Caco-2 (cell line): Measurements from ENCODE around the gene DYNAP. TPM values are rescaled to one million over a fixed set of nuclear protein-coding genes. Genes with fewer than 3 reads are reported as not detected.

ENCODE experiments used
- BruUV-seq: library from RNA; stranded (reverse); fragments of 400-500 nt; replicated peaks from 2 replicates; lab custom pipeline; 2021; lab: Mats Ljungman, UMichigan
- CTCF ChIA-PET: fragments of 300-600 bp; sonication (Branson Sonifier 250); formaldehyde crosslinking; loops from one replicate; lab custom pipeline; 2022; ENCODE audit warnings: antibody characterized with exemption; lab: Charles Lee
- POLR2A ChIA-PET: fragments of 300-600 bp; sonication (Branson Sonifier 250); formaldehyde crosslinking; loops from one replicate; lab custom pipeline; 2022; ENCODE audit warnings: antibody characterized with exemption; lab: Charles Lee
- DNase-seq, 2 experiments: peaks; one replicate each; pipeline versions ENCODE4 v3.0.0 to v3.0.0-alpha.2; 2020 to 2022
- H3K27me3 ChIP-seq: replicated peaks from 2 replicates; pipeline ENCODE4 v1.6.0; 2011; ENCODE audit warnings: low read length; ENCODE audit not compliant: control insufficient read depth, insufficient read depth
- H3K36me3 ChIP-seq: 2 replicates; pipeline ENCODE4 v1.5.1; 2011; ENCODE audit warnings: low read length; ENCODE audit not compliant: control insufficient read depth, insufficient read depth
- H3K4me1 ChIP-seq: fragments of 250-450 bp; sonication (Bioruptor Pico); 2 replicates; pipeline ENCODE4 v1.5.1; 2020; ENCODE audit warnings: mild to moderate bottlenecking
- H3K4me3 ChIP-seq: 2 replicates; pipeline ENCODE4 v1.5.1; 2011; ENCODE audit warnings: low read depth, mild to moderate bottlenecking, control low read depth, low read length
- H3K9me3 ChIP-seq: fragments of 250-450 bp; sonication (Bioruptor Pico); 2 replicates; pipeline ENCODE4 v1.5.1; 2020; ENCODE audit warnings: mild to moderate bottlenecking, moderate library complexity
- H3K27ac Mint-ChIP-seq: one replicate; pipeline ENCODE4 v1.8.0; 2022; ENCODE audit warnings: mixed read lengths; ENCODE audit not compliant: unreplicated experiment
- H3K27me3 Mint-ChIP-seq: one replicate; pipeline ENCODE4 v1.8.0; 2022; ENCODE audit warnings: mixed read lengths; ENCODE audit not compliant: insufficient read depth, unreplicated experiment
- H3K36me3 Mint-ChIP-seq: one replicate; pipeline ENCODE4 v1.8.0; 2022; ENCODE audit warnings: mild to moderate bottlenecking, mixed read lengths; ENCODE audit not compliant: insufficient read depth, unreplicated experiment
- H3K4me1 Mint-ChIP-seq: one replicate; pipeline ENCODE4 v1.8.0; 2022; ENCODE audit warnings: low read depth, mixed read lengths; ENCODE audit not compliant: unreplicated experiment
- H3K4me3 Mint-ChIP-seq: one replicate; pipeline ENCODE4 v1.8.0; 2022; ENCODE audit warnings: mild to moderate bottlenecking, moderate library complexity, mixed read lengths; ENCODE audit not compliant: unreplicated experiment
- H3K9me3 Mint-ChIP-seq: one replicate; pipeline ENCODE4 v1.8.0; 2022; ENCODE audit warnings: mixed read lengths; ENCODE audit not compliant: unreplicated experiment
- intact Hi-C: fragments of 100-400 bp; cut with micrococcal nuclease; formaldehyde crosslinking; loops from one replicate; pipeline ENCODE4 v1.10.0; 2022; ENCODE audit not compliant: unreplicated experiment
- total RNA-seq: library from RNA; stranded (reverse); gene quantifications from 2 replicates; pipeline ENCODE4 v1.2.3, GENCODE V29; 2022
- TF ChIP-seq, protein P1 (sequence below), 2 experiments: fragments of 200-600 bp in 1 of 2; IDR thresholded peaks; 1 replicate in 1 of 2; 2 replicates in 1 of 2; pipeline versions ENCODE4 v1.5.1 to v1.8.0; 2011 to 2022; ENCODE audit warnings: antibody characterized with exemption in 1 of 2, control low read depth in 1 of 2, inconsistent platforms in 1 of 2, low read depth in 1 of 2, low read length in 1 of 2, mild to moderate bottlenecking in 1 of 2, moderate library complexity in 1 of 2; ENCODE audit not compliant: insufficient read depth in 1 of 2, severe bottlenecking in 1 of 2, unreplicated experiment in 1 of 2

DYNAP gene
- total RNA-seq, 1 experiment from 2014 or later, result not detected

- 0 out of 2 replicates have a peak, but pooled peaks cover 10% of the 10 kb centered on the region for H3K4me1 ChIP-seq
- no peaks in the 10 kb centered on the region for H3K27me3 Mint-ChIP-seq
- H3K36me3 ChIP-seq, result no peaks in the 10 kb centered on the region
- no peaks in the 10 kb centered on the region for H3K36me3 Mint-ChIP-seq
- H3K4me3 ChIP-seq, result peak overlapping the region; percentile 17; the same call in 1 of the 2 replicates
- ChIA-PET CTCF (no interaction called here), POLR2A (no interaction called here)
- H3K4me1 Mint-ChIP-seq, result no peaks in the 10 kb centered on the region
- peak overlapping the region; percentile 65 for H3K4me3 Mint-ChIP-seq
- DNase-seq, result peak; percentile 20 to 51
- H3K9me3 ChIP-seq, result no peaks in the 10 kb centered on the region
- intact Hi-C loops, result no loop called here
- H3K9me3 Mint-ChIP-seq, result peaks cover under 1% of the 10 kb centered on the region
- no TSS peak for BruUV-seq
- H3K27me3 ChIP-seq, result no peaks in the 10 kb centered on the region
- TF ChIP-seq, protein P1, sequence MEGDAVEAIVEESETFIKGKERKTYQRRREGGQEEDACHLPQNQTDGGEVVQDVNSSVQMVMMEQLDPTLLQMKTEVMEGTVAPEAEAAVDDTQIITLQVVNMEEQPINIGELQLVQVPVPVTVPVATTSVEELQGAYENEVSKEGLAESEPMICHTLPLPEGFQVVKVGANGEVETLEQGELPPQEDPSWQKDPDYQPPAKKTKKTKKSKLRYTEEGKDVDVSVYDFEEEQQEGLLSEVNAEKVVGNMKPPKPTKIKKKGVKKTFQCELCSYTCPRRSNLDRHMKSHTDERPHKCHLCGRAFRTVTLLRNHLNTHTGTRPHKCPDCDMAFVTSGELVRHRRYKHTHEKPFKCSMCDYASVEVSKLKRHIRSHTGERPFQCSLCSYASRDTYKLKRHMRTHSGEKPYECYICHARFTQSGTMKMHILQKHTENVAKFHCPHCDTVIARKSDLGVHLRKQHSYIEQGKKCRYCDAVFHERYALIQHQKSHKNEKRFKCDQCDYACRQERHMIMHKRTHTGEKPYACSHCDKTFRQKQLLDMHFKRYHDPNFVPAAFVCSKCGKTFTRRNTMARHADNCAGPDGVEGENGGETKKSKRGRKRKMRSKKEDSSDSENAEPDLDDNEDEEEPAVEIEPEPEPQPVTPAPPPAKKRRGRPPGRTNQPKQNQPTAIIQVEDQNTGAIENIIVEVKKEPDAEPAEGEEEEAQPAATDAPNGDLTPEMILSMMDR (IDR thresholded peaks at IDR 0.05; ENCODE audit: insufficient read depth in 1 of 2, low read depth in 1 of 2, low read length in 1 of 2, severe bottlenecking in 1 of 2, unreplicated experiment in 1 of 2), result no peak
- peak overlapping the region; percentile 70 for H3K27ac Mint-ChIP-seq
Measured at GRCh38 chr18:54607213-54608027, 16.4 kb downstream of the DYNAP start.

DNA sequence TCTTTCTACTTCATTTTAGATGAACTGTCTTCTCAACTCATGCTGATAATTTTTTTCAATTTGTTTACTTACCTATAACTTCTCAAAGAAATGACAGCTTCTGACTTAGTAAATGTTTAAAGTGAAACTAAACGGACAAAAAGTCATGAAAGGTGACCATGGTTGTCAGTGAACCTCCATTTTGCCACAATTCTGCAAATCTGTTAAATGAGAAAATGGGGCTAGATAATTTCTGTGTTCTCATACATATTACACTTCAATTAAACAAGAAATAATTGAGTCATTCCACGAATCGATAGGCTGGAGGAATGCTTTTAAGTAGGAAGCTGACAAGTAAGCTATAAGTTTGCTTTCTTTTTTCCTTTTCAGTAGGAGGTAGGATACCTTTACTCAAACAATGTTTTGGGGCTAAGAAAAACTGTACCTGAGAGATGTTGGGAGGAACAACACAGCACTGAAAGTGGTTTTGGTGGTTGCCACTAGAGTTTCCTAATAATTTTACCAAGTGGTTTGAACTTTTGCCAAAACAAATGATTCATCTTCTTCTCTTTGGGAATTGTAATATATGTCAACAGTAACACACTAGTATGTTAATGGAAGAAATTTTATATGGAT is 17.1 kb downstream of the DYNAP start:
- POLR2A ChIA-PET, result no interaction called here
- CTCF ChIA-PET, result no interaction called here
- Histone ChIP-seq H3K4me3 (peak overlapping the region; percentile 17; the same call in 1 of the 2 replicates), H3K27me3 (no peaks in the 10 kb centered on the region), H3K9me3 (no peaks in the 10 kb centered on the region), H3K4me1 (0 out of 2 replicates have a peak, but pooled peaks cover 10% of the 10 kb centered on the region), H3K36me3 (no peaks in the 10 kb centered on the region)
- DNase-seq, result no peak
- TSS peak; percentile 88 for BruUV-seq
- Mint-ChIP-seq H3K27ac (peak overlapping the region; percentile 70), H3K27me3 (no peaks in the 10 kb centered on the region), H3K36me3 (no peaks in the 10 kb centered on the region), H3K9me3 (peaks cover 8% of the 10 kb centered on the region), H3K4me1 (peaks cover 6% of the 10 kb centered on the region), H3K4me3 (peak overlapping the region; percentile 65)
- TF ChIP-seq, protein P1 (IDR thresholded peaks at IDR 0.05; ENCODE audit: insufficient read depth in 1 of 2, low read depth in 1 of 2, low read length in 1 of 2, severe bottlenecking in 1 of 2, unreplicated experiment in 1 of 2), result no peak
- intact Hi-C loops, result no loop called here

DNA sequence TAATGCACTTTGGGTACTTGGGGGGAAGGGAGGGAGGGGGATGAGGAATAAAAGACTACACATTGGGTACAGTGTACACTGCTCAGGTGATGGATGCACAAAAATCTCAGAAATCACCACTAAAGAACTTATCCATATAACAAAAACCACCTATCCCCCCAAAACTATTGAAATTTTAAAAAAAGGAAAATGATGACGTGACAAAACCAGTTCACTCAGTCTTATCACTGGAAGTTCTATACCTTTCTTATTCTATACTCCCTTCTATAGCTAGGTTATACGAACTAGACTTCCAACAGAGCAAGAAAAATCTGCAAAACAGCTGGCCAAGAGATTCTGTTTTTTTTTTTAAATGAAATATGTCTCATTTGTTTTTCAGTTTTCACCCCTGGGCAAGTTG is 20.8 kb downstream of the DYNAP start:
- ChIA-PET CTCF (no interaction called here), POLR2A (no interaction called here)
- Histone ChIP-seq H3K27me3 (no peaks in the 10 kb centered on the region), H3K9me3 (no peaks in the 10 kb centered on the region), H3K4me3 (no peak overlapping the region), H3K36me3 (no peaks in the 10 kb centered on the region), H3K4me1 (0 out of 2 replicates have a peak, but pooled peaks cover 7% of the 10 kb centered on the region)
- Mint-ChIP-seq H3K4me1 (peaks cover 7% of the 10 kb centered on the region), H3K27ac (no peak overlapping the region), H3K36me3 (no peaks in the 10 kb centered on the region), H3K4me3 (no peak overlapping the region), H3K27me3 (no peaks in the 10 kb centered on the region), H3K9me3 (peaks cover 9% of the 10 kb centered on the region)
- TF ChIP-seq, protein P1 (IDR thresholded peaks at IDR 0.05; ENCODE audit: insufficient read depth in 1 of 2, low read depth in 1 of 2, low read length in 1 of 2, severe bottlenecking in 1 of 2, unreplicated experiment in 1 of 2), result no peak
- DNase-seq, result no peak
- BruUV-seq, result no TSS peak
- intact Hi-C loops, result no loop called here
